IMR-90 (cell line): Measurements from ENCODE around the gene TRIM24. TPM values are rescaled to one million over a fixed set of nuclear protein-coding genes. Genes with fewer than 3 reads are reported as not detected.

Experiments
- ATAC-seq: fragments of 200-7000 bp; cut with Tn5 transposase; 2 replicates; pipeline ENCODE4 v1.9.1; 2020; ENCODE audit warnings: low read depth, mild to moderate bottlenecking, moderate library complexity
- BruUV-seq: library from RNA; stranded (reverse); fragments of 400-500 nt; replicated peaks from 2 replicates; lab custom pipeline; 2021; lab: Mats Ljungman, UMichigan
- CTCF ChIA-PET: fragments of 300-600 bp; formaldehyde crosslinking; extraction: SDS; loops from one replicate; lab custom pipeline; 2021; ENCODE audit warnings: antibody characterized with exemption; lab: Yijun Ruan, JAX
- POLR2A ChIA-PET: fragments of 300-600 bp; sonication (Branson Sonifier 250); formaldehyde crosslinking; loops from one replicate; lab custom pipeline; 2022; ENCODE audit warnings: antibody characterized with exemption; ENCODE audit not compliant: unreplicated experiment; lab: Charles Lee
- DNase-seq: peaks from one replicate; pipeline ENCODE4 v3.0.0; 2013
- H2AFZ ChIP-seq: replicated peaks from 2 replicates; pipeline ENCODE3; 2013; ENCODE audit warnings: low read length, mild to moderate bottlenecking; ENCODE audit not compliant: poor library complexity
- H2AK5ac ChIP-seq: 2 replicates; pipeline ENCODE4 v1.6.1; 2013; ENCODE audit warnings: low read depth, low read length, inconsistent platforms
- H2AK9ac ChIP-seq: replicated peaks from 2 replicates; pipeline ENCODE3; 2013; ENCODE audit warnings: mild to moderate bottlenecking, low read depth, low read length, moderate library complexity; ENCODE audit not compliant: poor library complexity
- H2BK120ac ChIP-seq: 2 replicates; pipeline ENCODE4 v1.6.1; 2013; ENCODE audit warnings: low read depth, low read length, inconsistent platforms
- H2BK15ac ChIP-seq: 3 replicates; pipeline ENCODE4 v1.6.1; 2013; ENCODE audit warnings: low read depth, low read length, inconsistent platforms
- H2BK20ac ChIP-seq: 2 replicates; pipeline ENCODE4 v1.6.1; 2013; ENCODE audit warnings: low read depth, mild to moderate bottlenecking, inconsistent platforms, low read length, moderate library complexity
- H2BK5ac ChIP-seq: 2 replicates; pipeline ENCODE4 v1.6.1; 2013; ENCODE audit warnings: mild to moderate bottlenecking, low read depth, low read length, inconsistent platforms; ENCODE audit not compliant: poor library complexity, severe bottlenecking
- H3K14ac ChIP-seq: replicated peaks from 2 replicates; pipeline ENCODE4 v1.6.1; 2013; ENCODE audit warnings: low read depth, low read length, inconsistent platforms
- H3K18ac ChIP-seq: 2 replicates; pipeline ENCODE4 v1.6.1; 2013; ENCODE audit warnings: low read depth, low read length, control low read depth
- H3K23ac ChIP-seq: 2 replicates; pipeline ENCODE4 v1.6.1; 2013; ENCODE audit warnings: low read depth, low read length, inconsistent platforms
- H3K27ac ChIP-seq: 2 replicates; pipeline ENCODE4 v1.5.1; 2013; ENCODE audit warnings: mild to moderate bottlenecking, control low read depth, low read length; ENCODE audit not compliant: insufficient read depth
- H3K27me3 ChIP-seq: 2 replicates; pipeline ENCODE4 v1.6.1; 2013; ENCODE audit warnings: low read length; ENCODE audit not compliant: control insufficient read depth, insufficient read depth
- H3K36me3 ChIP-seq: 2 replicates; pipeline ENCODE4 v1.6.1; 2013; ENCODE audit warnings: low read length, mixed read lengths; ENCODE audit not compliant: control insufficient read depth, insufficient read depth
- H3K4ac ChIP-seq: 2 replicates; pipeline ENCODE4 v1.6.1; 2013; ENCODE audit warnings: low read depth, low read length, inconsistent platforms
- H3K4me1 ChIP-seq: 2 replicates; pipeline ENCODE4 v1.6.1; 2013; ENCODE audit warnings: low read length, mixed read lengths; ENCODE audit not compliant: control insufficient read depth, insufficient read depth
- H3K4me2 ChIP-seq: 2 replicates; pipeline ENCODE4 v1.6.1; 2013; ENCODE audit warnings: low read depth, mild to moderate bottlenecking, control low read depth, low read length, moderate library complexity
- H3K4me3 ChIP-seq: 2 replicates; pipeline ENCODE4 v1.5.1; 2013; ENCODE audit warnings: low read depth, mild to moderate bottlenecking, control low read depth, low read length, moderate library complexity; ENCODE audit not compliant: insufficient read depth
- H3K56ac ChIP-seq: 2 replicates; pipeline ENCODE4 v1.6.1; 2013; ENCODE audit warnings: low read length, inconsistent platforms; ENCODE audit not compliant: insufficient read depth; ENCODE audit errors: extremely low read depth
- H3K79me1 ChIP-seq, 2 experiments: 2 replicates each; pipeline ENCODE4 v1.6.1; 2013; ENCODE audit warnings: low read length in 2 of 2, inconsistent platforms in 1 of 2, low read depth in 1 of 2
- H3K9ac ChIP-seq: 2 replicates; pipeline ENCODE4 v1.6.1; 2013; ENCODE audit warnings: low read depth, low read length, control low read depth
- H3K9me1 ChIP-seq: 2 replicates; pipeline ENCODE4 v1.6.1; 2013; ENCODE audit warnings: low read length, inconsistent platforms; ENCODE audit not compliant: insufficient read depth
- H3K9me3 ChIP-seq: 2 replicates; pipeline ENCODE4 v1.6.1; 2013; ENCODE audit warnings: low read length; ENCODE audit not compliant: control insufficient read depth, insufficient read depth
- H4K20me1 ChIP-seq: 2 replicates; pipeline ENCODE4 v1.6.1; 2013; ENCODE audit warnings: low read length, inconsistent platforms; ENCODE audit not compliant: insufficient read depth
- H4K5ac ChIP-seq: 2 replicates; pipeline ENCODE4 v1.6.1; 2013; ENCODE audit warnings: mild to moderate bottlenecking, low read depth, low read length, control low read depth
- H4K8ac ChIP-seq, 2 experiments: 2 replicates each; pipeline ENCODE4 v1.6.1; 2013; ENCODE audit warnings: low read depth in 2 of 2, low read length in 2 of 2, control low read depth in 1 of 2, inconsistent platforms in 1 of 2
- H4K91ac ChIP-seq: 2 replicates; pipeline ENCODE4 v1.6.1; 2013; ENCODE audit warnings: low read depth, low read length, inconsistent platforms; ENCODE audit not compliant: insufficient read depth
- BHLHE40 ChIP-seq: fragments of 150-350 bp; IDR thresholded peaks from 2 replicates; pipeline ENCODE4 v1.6.1; 2016; ENCODE audit warnings: mild to moderate bottlenecking, low read depth, low read length
- CEBPB ChIP-seq: IDR thresholded peaks from 2 replicates; pipeline ENCODE4 v1.6.1; 2012; ENCODE audit warnings: low read depth, low read length, improper control_type of control experiment
- CHD1 ChIP-seq: IDR thresholded peaks from 2 replicates; pipeline ENCODE4 v1.6.1; 2012; ENCODE audit warnings: low read depth, low read length, improper control_type of control experiment
- CTCF ChIP-seq: conservative IDR thresholded peaks from 2 replicates; pipeline ENCODE4 v1.5.1; 2012; ENCODE audit warnings: mild to moderate bottlenecking, low read depth, low read length, improper control_type of control experiment
- ELK1 ChIP-seq: fragments of 150-350 bp; IDR thresholded peaks from 2 replicates; pipeline ENCODE4 v1.6.1; 2016; ENCODE audit warnings: low read depth, mild to moderate bottlenecking, low read length, moderate library complexity, borderline replicate concordance
- FOS ChIP-seq: fragments of 150-350 bp; IDR thresholded peaks from 2 replicates; pipeline ENCODE4 v1.6.1; 2016; ENCODE audit warnings: low read depth, low read length
- MAFK ChIP-seq: IDR thresholded peaks from 2 replicates; pipeline ENCODE4 v1.6.1; 2012; ENCODE audit warnings: low read depth, low read length, improper control_type of control experiment
- MAZ ChIP-seq: IDR thresholded peaks from 2 replicates; pipeline ENCODE4 v1.6.1; 2012; ENCODE audit warnings: low read depth, mild to moderate bottlenecking, low read length, improper control_type of control experiment, moderate library complexity, borderline replicate concordance
- MXI1 ChIP-seq: IDR thresholded peaks from 2 replicates; pipeline ENCODE4 v1.6.1; 2012; ENCODE audit warnings: low read depth, mild to moderate bottlenecking, low read length, moderate library complexity, borderline replicate concordance
- NFE2L2 ChIP-seq: fragments of 150-350 bp; IDR thresholded peaks from 2 replicates; pipeline ENCODE4 v1.6.1; 2016; ENCODE audit warnings: low read depth, mild to moderate bottlenecking, low read length
- POLR2A ChIP-seq: IDR thresholded peaks from 2 replicates; pipeline ENCODE4 v1.6.1; 2012; ENCODE audit warnings: mild to moderate bottlenecking, low read depth, low read length
- RAD21 ChIP-seq: IDR thresholded peaks from 2 replicates; pipeline ENCODE4 v1.6.1; 2012; ENCODE audit warnings: low read length, improper control_type of control experiment
- RCOR1 ChIP-seq: IDR thresholded peaks from 2 replicates; pipeline ENCODE4 v1.6.1; 2012; ENCODE audit warnings: mild to moderate bottlenecking, low read length, improper control_type of control experiment; ENCODE audit not compliant: insufficient replicate concordance
- RFX5 ChIP-seq: IDR thresholded peaks from 2 replicates; pipeline ENCODE4 v1.8.0; 2012; ENCODE audit warnings: low read depth, mild to moderate bottlenecking, low read length, moderate library complexity
- USF2 ChIP-seq: fragments of 150-350 bp; IDR thresholded peaks from 2 replicates; pipeline ENCODE4 v1.6.1; 2017; ENCODE audit warnings: mild to moderate bottlenecking, antibody characterized with exemption, low read length, low read depth
- WGBS, 2 experiments: methylation state at CpG; one replicate each; pipeline versions ENCODE4 v1.1.5 to v1.1.7; 2013; ENCODE audit warnings: missing lambda C conversion rate in 2 of 2; ENCODE audit not compliant: insufficient read length in 1 of 2; ENCODE audit errors: extremely low coverage in 2 of 2; 5-methylcytosine and 5-hydroxymethylcytosine counted together
- dilution Hi-C: fragments of 300-500 bp; cut with HindIII; formaldehyde crosslinking; loops from one replicate; pipeline ENCODE4 v1.14.3; 2018; ENCODE audit warnings: low sequenced_read_pairs; ENCODE audit not compliant: unreplicated experiment
- in situ Hi-C: fragments of 300-500 bp; cut with MboI; formaldehyde crosslinking; loops from 3 replicates; pipeline ENCODE4 v1.14.3; 2019; ENCODE audit warnings: low sequenced_read_pairs, inconsistent platforms, mixed read lengths
- intact Hi-C: fragments of 100-400 bp; cut with micrococcal nuclease; formaldehyde crosslinking; loops from 2 replicates; pipeline ENCODE4 v1.10.0; 2022
- polyA plus RNA-seq, 3 experiments: library from polyadenylated mRNA; depleted of rRNA; stranded (reverse); fragments of >200 nt; gene quantifications; 2 replicates each; pipeline ENCODE4 v1.2.3, GENCODE V29; 2012; ENCODE audit warnings: low replicate concordance in 1 of 3
- total RNA-seq: library from RNA; depleted of rRNA; stranded (reverse); fragments of >200 nt; gene quantifications from 2 replicates; pipeline ENCODE4 v1.2.3, GENCODE V29; 2012

The TRIM24 gene
- total and polyA plus RNA-seq, 2 of the 4 experiments (the other 2 are of a cell fraction) = 4.1 to 5.7 TPM

GRCh38 chr7:138456220-138456619 lies 3.8 kb upstream of the TRIM24 start:
- H4K8ac ChIP-seq = no peak overlapping the region
- H2BK5ac ChIP-seq = no peak overlapping the region
- H3K9ac ChIP-seq = no peak overlapping the region
- H2BK20ac ChIP-seq = no peak overlapping the region
- no peak overlapping the region for H3K4me2 ChIP-seq
- H3K18ac ChIP-seq = no peak overlapping the region
- H3K4me3 ChIP-seq = no peak overlapping the region
- no peaks in the 10 kb centered on the region for H3K9me3 ChIP-seq
- no peak overlapping the region for H2AK9ac ChIP-seq
- POLR2A ChIA-PET = no interaction called here
- no peaks in the 10 kb centered on the region for H3K36me3 ChIP-seq
- H2BK120ac ChIP-seq = no peak overlapping the region
- no peak overlapping the region for H2BK15ac ChIP-seq
- no peak overlapping the region for H4K91ac ChIP-seq
- no peaks in the 10 kb centered on the region for H3K27me3 ChIP-seq
- dilution Hi-C loops = no loop called here
- CTCF ChIA-PET = no interaction called here
- no peak overlapping the region for H3K14ac ChIP-seq
- H3K79me1 ChIP-seq = 0 out of 4 replicates have a peak, but pooled peaks cover 2% of the 10 kb centered on the region in 2 experiments
- no peak overlapping the region for H2AFZ ChIP-seq
- no TSS peak for BruUV-seq
- no peak overlapping the region for H3K27ac ChIP-seq
- 40% methylated on average over 1 of the region's 4 CpGs; no CpG with 5 or more reads in 1 of the 2 experiments for WGBS, 2 experiments
- no peak overlapping the region for H3K23ac ChIP-seq
- H4K20me1 ChIP-seq = no peaks in the 10 kb centered on the region
- H4K5ac ChIP-seq = no peak overlapping the region
- ATAC-seq = no peak
- DNase-seq = no peak
- no peak overlapping the region for H3K56ac ChIP-seq
- H3K4me1 ChIP-seq = no peaks in the 10 kb centered on the region
- in situ Hi-C loops = no loop called here
- intact Hi-C loops = no loop called here
- H3K4ac ChIP-seq = no peak overlapping the region
- H3K9me1 ChIP-seq = no peaks in the 10 kb centered on the region
- TF ChIP-seq POLR2A (no peak), CEBPB (no peak), CTCF (no peak), USF2 (no peak), RCOR1 (no peak), MAFK (no peak), NFE2L2 (no peak), FOS (no peak), RAD21 (no peak), ELK1 (no peak), BHLHE40 (no peak), RFX5 (no peak), MAZ (no peak), CHD1 (no peak), MXI1 (no peak)
- H2AK5ac ChIP-seq = no peak overlapping the region
